ENCODE data around the gene CENPM. TPM values are rescaled to one million over a fixed set of nuclear protein-coding genes. Genes with fewer than 3 reads are reported as not detected.

Gene CENPM, protein sequence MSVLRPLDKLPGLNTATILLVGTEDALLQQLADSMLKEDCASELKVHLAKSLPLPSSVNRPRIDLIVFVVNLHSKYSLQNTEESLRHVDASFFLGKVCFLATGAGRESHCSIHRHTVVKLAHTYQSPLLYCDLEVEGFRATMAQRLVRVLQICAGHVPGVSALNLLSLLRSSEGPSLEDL
- polyA plus RNA-seq, result 11.6 TPM
- long read RNA-seq, donor 1, partial matches to known transcripts, result 0 of 5 reads
- long read RNA-seq, donor 1, other reads (novel, unspliced or antisense), result 0 of 5 reads
- long read RNA-seq, donor 2, transcript CENPM-201 (6 exons, 966 nt), result major isoform, 12 of 13 reads
- long read RNA-seq, donor 2, partial matches to known transcripts, result 0 of 13 reads
- long read RNA-seq, donor 2, other reads (novel, unspliced or antisense), result 0 of 13 reads
- long read RNA-seq, donor 3, transcript CENPM-201 (6 exons, 966 nt), result major isoform, 14 of 16 reads
- long read RNA-seq, donor 3, partial matches to known transcripts, result 0 of 16 reads
- long read RNA-seq, donor 3, other reads (novel, unspliced or antisense), result 0 of 16 reads
- long read RNA-seq, donor 4, partial matches to known transcripts, result 0 of 1 reads
- long read RNA-seq, donor 4, other reads (novel, unspliced or antisense), result 0 of 1 reads
- long read RNA-seq, donor 5, partial matches to known transcripts, result 0 of 5 reads
- long read RNA-seq, donor 5, other reads (novel, unspliced or antisense), result 0 of 5 reads
- long read RNA-seq, donor 6, transcript CENPM-201 (6 exons, 966 nt), result major isoform, 7 of 9 reads
- long read RNA-seq, donor 6, partial matches to known transcripts, result 0 of 9 reads
- long read RNA-seq, donor 6, other reads (novel, unspliced or antisense), result 0 of 9 reads
- long read RNA-seq, donor 7, transcript CENPM-201 (6 exons, 966 nt), result major isoform, 5 of 5 reads
- long read RNA-seq, donor 7, partial matches to known transcripts, result 0 of 5 reads
- long read RNA-seq, donor 7, other reads (novel, unspliced or antisense), result 0 of 5 reads
- long read RNA-seq, donor 8, transcript CENPM-201 (6 exons, 966 nt), result major isoform, 10 of 14 reads
- long read RNA-seq, donor 8, partial matches to known transcripts, result 0 of 14 reads
- long read RNA-seq, donor 8, other reads (novel, unspliced or antisense), result 0 of 14 reads
- long read RNA-seq, donor 9, transcript CENPM-201 (6 exons, 966 nt), result major isoform, 8 of 9 reads
- long read RNA-seq, donor 9, partial matches to known transcripts, result 0 of 9 reads
- long read RNA-seq, donor 9, other reads (novel, unspliced or antisense), result 0 of 9 reads
- long read RNA-seq, donor 10, transcript CENPM-201 (6 exons, 966 nt), result major isoform, 6 of 8 reads
- long read RNA-seq, donor 10, partial matches to known transcripts, result 0 of 8 reads
- long read RNA-seq, donor 10, other reads (novel, unspliced or antisense), result 0 of 8 reads
- long read RNA-seq, donor 11, partial matches to known transcripts, result 0 of 3 reads
- long read RNA-seq, donor 11, other reads (novel, unspliced or antisense), result 0 of 3 reads

DNA sequence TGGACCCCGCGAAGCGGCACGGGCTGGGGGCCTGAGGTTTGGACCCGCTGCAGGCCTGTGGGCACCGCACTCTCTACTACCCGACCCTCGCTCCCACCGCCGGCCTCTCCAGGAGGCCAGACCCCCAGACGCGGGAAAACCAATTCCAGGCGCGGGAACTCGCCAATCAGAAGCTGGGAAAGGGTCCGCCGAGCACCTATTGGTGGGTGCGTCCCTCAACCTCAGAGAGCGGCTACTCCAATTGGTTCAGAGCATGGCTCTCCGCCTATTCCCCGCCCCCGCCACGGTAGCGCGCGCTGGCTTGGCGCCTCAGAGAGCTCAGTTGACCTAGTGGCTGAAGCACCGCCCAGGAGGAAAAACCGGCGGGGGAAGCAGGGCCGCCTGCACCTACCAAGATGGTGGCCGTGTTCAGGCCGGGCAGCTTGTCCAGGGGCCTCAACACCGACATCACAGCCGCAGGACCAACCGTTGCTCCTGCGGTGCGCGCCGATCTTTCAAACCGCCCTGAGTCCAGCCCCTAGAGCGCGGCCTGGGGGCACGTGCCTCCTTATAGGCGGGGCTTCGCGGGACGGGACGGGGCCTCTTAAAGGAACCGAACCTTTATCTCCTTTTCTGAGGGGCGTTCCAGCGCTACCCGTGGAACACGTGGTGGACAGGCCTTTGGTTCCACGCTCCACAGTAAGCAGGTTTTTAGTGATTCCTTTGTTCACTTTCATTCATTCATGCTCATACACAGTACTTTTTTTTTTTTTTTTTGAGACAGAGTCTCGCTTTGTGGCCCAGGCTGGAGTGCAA, at the start of gene CENPM:
Gene CENPM (minus strand): TSS at position 524 of the 795 bp plus-strand sequence. CDS start 76 bp downstream, at position 448.
- Histone ChIP-seq H3K4me3 (ENCODE audit: low read length) (peak within 1 kb of the TSS; percentile 79), H3K9me3 (ENCODE audit: control insufficient read depth, low read depth, low read length) (no peaks in the 10 kb centered on the region), H3K36me3 (ENCODE audit: control insufficient read depth, insufficient read depth, low read length) (peaks cover 2% of the 10 kb centered on the region), H3K27me3 (ENCODE audit: control insufficient read depth, insufficient read depth, low read length) (no peaks in the 10 kb centered on the region), H3K27ac (ENCODE audit: low read length) (peak within 1 kb of the TSS; percentile 35), H3K4me1 (ENCODE audit: control insufficient read depth, insufficient read depth, low read length) (peaks cover 14% of the 10 kb centered on the region)
- no CpG with 5 or more reads among the region's 56 CpGs for WGBS (ENCODE audit: insufficient coverage, low lambda C conversion rate)
- DNase-seq, result peak; percentile 87 to 96

DNA sequence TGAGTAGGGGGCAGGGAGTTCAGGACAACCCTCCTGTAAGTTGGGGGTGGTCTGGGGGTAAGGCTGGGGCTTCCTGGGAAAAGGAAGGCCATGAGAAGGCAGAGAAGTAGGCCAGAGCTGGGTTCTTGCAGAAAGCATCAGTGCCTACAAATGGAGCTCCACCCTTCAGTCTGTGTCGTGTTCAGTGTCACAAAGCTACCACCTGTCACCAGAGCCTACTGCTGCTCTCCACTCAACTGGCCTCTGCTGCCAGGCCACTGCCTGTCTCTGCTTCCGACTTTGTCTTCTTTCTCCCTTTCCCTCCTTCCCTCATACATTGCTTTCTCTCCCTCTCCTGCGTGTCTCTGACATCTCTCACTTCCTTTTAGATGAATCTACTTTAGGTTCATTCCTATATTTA, 48.3 kb upstream of the CENPM start:
- Histone ChIP-seq H3K9me3 (ENCODE audit: control insufficient read depth, low read depth, low read length) (peaks cover 6% of the 10 kb centered on the region), H3K4me3 (ENCODE audit: low read length) (no peak overlapping the region), H3K27ac (ENCODE audit: low read length) (no peak overlapping the region), H3K4me1 (ENCODE audit: control insufficient read depth, insufficient read depth, low read length) (peaks cover 4% of the 10 kb centered on the region), H3K36me3 (ENCODE audit: control insufficient read depth, insufficient read depth, low read length) (no peaks in the 10 kb centered on the region), H3K27me3 (ENCODE audit: control insufficient read depth, insufficient read depth, low read length) (peaks cover 4% of the 10 kb centered on the region)
- 83% methylated on average over 2 of the region's 3 CpGs for WGBS (ENCODE audit: insufficient coverage, low lambda C conversion rate)
- no peak for DNase-seq

DNA sequence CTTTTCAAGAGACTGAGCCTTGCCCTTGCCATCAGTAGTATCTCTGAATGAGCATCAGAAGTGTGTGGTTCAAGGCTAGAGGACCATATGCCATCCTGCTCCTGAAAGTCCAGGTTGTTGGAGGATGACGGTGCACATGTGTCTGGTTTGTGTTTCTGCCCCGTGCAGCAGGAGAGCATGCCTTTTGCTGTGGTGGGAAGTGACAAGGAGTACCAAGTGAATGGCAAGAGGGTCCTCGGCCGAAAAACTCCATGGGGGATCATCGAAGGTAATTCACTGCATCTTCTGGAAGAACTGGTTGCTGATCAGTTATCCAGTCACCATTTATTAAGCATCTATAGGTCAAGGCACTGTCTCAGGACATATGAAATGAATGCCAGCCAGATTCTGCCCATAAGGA, 45.5 kb upstream of the CENPM start:
- no CpG with 5 or more reads among the region's 5 CpGs for whole genome bisulfite sequencing (ENCODE audit: insufficient coverage, low lambda C conversion rate)
- DNase-seq, result no peak
- Histone ChIP-seq H3K4me1 (ENCODE audit: control insufficient read depth, insufficient read depth, low read length) (no peaks in the 10 kb centered on the region), H3K27me3 (ENCODE audit: control insufficient read depth, insufficient read depth, low read length) (peaks cover 4% of the 10 kb centered on the region), H3K9me3 (ENCODE audit: control insufficient read depth, low read depth, low read length) (no peaks in the 10 kb centered on the region), H3K4me3 (ENCODE audit: low read length) (no peak overlapping the region), H3K27ac (ENCODE audit: low read length) (no peak overlapping the region), H3K36me3 (ENCODE audit: control insufficient read depth, insufficient read depth, low read length) (no peaks in the 10 kb centered on the region)

DNA sequence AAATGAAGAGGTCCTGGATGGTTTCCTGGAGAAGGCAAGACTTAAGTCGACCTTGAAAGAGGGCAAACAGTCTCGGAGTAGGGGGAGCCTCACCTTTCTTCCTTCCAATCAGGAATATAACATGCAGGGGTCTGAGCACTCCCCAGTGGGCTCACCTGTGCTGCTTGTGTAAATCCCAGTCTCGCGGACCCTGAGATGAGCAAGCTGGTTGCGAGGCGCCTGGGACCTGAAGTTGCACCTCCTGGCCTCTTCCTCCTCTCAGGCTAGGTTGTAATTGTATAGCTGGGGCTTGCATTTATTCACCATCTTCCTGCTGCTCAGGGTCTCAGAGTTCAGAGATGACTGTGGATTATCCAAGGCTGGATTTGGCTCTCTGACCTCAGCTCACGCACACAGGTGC, 44.2 kb upstream of the CENPM start:
- no CpG with 5 or more reads among the region's 7 CpGs for WGBS (ENCODE audit: insufficient coverage, low lambda C conversion rate)
- H3K36me3 ChIP-seq (ENCODE audit: control insufficient read depth, insufficient read depth, low read length), result no peaks in the 10 kb centered on the region

DNA sequence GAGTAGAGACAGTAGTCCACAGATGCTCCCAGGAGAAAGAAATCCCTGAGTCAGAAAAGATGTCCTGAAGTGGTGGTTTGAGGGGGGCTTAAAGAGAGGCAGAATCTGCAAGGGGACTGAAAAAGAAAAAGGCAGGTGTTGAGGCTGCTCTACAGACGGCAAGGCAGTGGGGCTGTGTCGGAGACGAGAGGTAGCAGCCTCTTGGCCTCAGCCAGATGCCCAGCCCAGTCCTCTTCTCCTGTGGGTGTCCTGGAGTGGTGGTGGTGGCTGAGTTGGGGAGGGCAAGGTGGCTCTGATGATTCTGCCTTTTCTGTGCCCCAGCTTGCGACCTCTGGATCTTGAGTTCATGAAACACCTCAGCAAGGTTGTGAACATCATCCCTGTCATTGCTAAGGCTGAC, 42.3 kb upstream of the CENPM start:
- DNase-seq, result no peak
- no CpG with 5 or more reads among the region's 4 CpGs for WGBS (ENCODE audit: insufficient coverage, low lambda C conversion rate)
- no peaks in the 10 kb centered on the region for H3K27me3 ChIP-seq (ENCODE audit: control insufficient read depth, insufficient read depth, low read length)

More for the DNA sequence above, 44.2 kb upstream of the CENPM start:
- no peaks in the 10 kb centered on the region for H3K9me3 ChIP-seq (ENCODE audit: control insufficient read depth, low read depth, low read length)
- no peaks in the 10 kb centered on the region for H3K4me1 ChIP-seq (ENCODE audit: control insufficient read depth, insufficient read depth, low read length)
- no peak overlapping the region for H3K27ac ChIP-seq (ENCODE audit: low read length)
- DNase-seq, result no peak
- H3K4me3 ChIP-seq (ENCODE audit: low read length), result no peak overlapping the region
- no peaks in the 10 kb centered on the region for H3K27me3 ChIP-seq (ENCODE audit: control insufficient read depth, insufficient read depth, low read length)

DNA sequence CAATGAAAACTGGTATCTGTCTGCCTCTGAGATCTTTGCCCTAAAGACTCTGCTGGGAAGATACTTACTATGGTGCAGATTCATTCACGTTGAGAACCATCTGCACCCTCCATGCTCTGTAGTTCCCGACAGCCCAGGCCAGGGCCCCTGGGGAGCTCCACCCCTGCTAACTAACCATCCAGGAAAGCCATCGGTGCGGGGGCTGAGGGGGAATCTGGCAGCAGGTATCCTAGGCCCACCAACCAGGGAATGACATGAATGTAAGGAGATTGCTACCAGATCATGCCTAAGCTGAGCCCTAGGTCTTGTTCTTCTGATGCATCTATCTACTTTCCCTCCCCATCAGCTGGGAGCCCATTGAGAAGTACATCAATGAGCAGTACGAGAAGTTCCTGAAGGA, 40.3 kb upstream of the CENPM start:
- Histone ChIP-seq H3K9me3 (ENCODE audit: control insufficient read depth, low read depth, low read length) (no peaks in the 10 kb centered on the region), H3K27me3 (ENCODE audit: control insufficient read depth, insufficient read depth, low read length) (no peaks in the 10 kb centered on the region), H3K27ac (ENCODE audit: low read length) (no peak overlapping the region), H3K4me3 (ENCODE audit: low read length) (no peak overlapping the region), H3K36me3 (ENCODE audit: control insufficient read depth, insufficient read depth, low read length) (no peaks in the 10 kb centered on the region), H3K4me1 (ENCODE audit: control insufficient read depth, insufficient read depth, low read length) (peaks cover 3% of the 10 kb centered on the region)
- no CpG with 5 or more reads among the region's 5 CpGs for WGBS (ENCODE audit: insufficient coverage, low lambda C conversion rate)
- no peak for DNase-seq

More for the DNA sequence above, 42.3 kb upstream of the CENPM start:
- no peaks in the 10 kb centered on the region for H3K36me3 ChIP-seq (ENCODE audit: control insufficient read depth, insufficient read depth, low read length)
- no peak overlapping the region for H3K4me3 ChIP-seq (ENCODE audit: low read length)
- no peaks in the 10 kb centered on the region for H3K4me1 ChIP-seq (ENCODE audit: control insufficient read depth, insufficient read depth, low read length)
- no peaks in the 10 kb centered on the region for H3K9me3 ChIP-seq (ENCODE audit: control insufficient read depth, low read depth, low read length)
- H3K27ac ChIP-seq (ENCODE audit: low read length), result no peak overlapping the region

DNA sequence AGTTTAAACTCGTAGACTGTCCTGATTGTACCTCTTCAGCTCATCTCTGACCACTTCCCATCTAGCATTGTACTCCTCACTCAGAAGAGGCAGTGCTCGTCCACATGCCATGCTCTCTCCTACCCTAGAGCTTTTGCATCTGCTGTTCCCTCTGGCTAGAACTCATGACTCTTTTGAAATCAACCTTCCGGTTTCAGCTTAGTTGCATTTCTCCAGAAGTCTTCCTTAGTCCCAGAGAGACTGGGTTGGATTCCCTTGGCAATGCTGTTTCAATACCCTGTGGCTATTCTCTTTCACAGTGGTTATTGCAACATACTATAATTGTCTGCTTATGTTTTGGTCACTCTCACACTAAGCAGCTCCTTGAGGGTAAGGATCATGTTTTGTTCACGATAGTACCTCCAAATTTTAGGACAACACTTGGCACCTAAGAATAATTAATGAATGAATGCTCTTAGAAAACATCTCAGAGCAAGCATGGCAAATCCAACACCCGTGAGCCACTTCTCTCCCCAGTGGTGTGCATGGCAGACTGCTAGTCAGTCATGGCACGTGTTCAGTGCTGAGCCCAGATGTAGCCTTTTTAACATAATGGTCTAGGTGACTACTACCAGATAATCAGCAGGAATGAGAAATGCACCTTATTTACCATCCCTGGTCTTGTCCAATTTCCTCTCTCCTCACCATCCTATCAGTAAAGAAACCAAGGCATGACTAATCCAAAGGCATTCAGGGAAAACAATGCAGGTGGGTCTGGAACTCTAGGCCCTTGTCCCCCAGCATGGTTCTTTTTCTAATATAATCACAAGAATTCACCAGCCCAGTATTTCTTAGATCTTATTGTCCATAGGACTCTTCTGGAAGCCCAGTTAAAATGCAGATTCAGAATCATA, 36.8 kb upstream of the CENPM start:
- WGBS (ENCODE audit: insufficient coverage, low lambda C conversion rate), result 100% methylated on average over 1 of the region's 6 CpGs
- Histone ChIP-seq H3K4me3 (ENCODE audit: low read length) (no peak overlapping the region), H3K4me1 (ENCODE audit: control insufficient read depth, insufficient read depth, low read length) (peaks cover 3% of the 10 kb centered on the region), H3K27me3 (ENCODE audit: control insufficient read depth, insufficient read depth, low read length) (peaks cover 5% of the 10 kb centered on the region), H3K27ac (ENCODE audit: low read length) (peak overlapping the region; percentile 47), H3K9me3 (ENCODE audit: control insufficient read depth, low read depth, low read length) (no peaks in the 10 kb centered on the region), H3K36me3 (ENCODE audit: control insufficient read depth, insufficient read depth, low read length) (no peaks in the 10 kb centered on the region)
- no peak for DNase-seq

DNA sequence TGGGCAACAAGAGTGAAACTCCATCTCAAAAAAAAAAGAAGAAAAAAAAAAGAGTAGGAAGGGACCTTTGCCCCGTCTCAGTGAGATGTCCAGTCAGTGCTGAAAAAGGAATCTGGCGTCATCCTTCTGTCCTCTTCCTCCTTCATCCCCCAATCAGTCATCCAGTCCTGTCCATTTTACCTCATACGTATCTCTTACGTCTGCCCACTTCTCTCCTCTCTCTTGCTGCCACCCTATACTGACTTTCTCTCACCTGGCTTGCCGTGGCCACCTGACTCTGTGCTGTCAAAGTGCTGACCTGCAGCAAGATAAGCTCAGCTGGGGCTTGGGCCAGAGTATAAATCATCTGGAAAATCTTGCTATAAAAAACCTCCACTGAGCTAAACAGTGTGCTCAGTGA, 35.9 kb upstream of the CENPM start:
- WGBS (ENCODE audit: insufficient coverage, low lambda C conversion rate), result 80% methylated on average over 1 of the region's 5 CpGs
- H3K4me3 ChIP-seq (ENCODE audit: low read length), result no peak overlapping the region
- DNase-seq, result peak; percentile 49 to 59
- peaks cover 3% of the 10 kb centered on the region for H3K4me1 ChIP-seq (ENCODE audit: control insufficient read depth, insufficient read depth, low read length)
- no peaks in the 10 kb centered on the region for H3K36me3 ChIP-seq (ENCODE audit: control insufficient read depth, insufficient read depth, low read length)
- H3K27ac ChIP-seq (ENCODE audit: low read length), result peak overlapping the region; percentile 47
- no peaks in the 10 kb centered on the region for H3K9me3 ChIP-seq (ENCODE audit: control insufficient read depth, low read depth, low read length)
- H3K27me3 ChIP-seq (ENCODE audit: control insufficient read depth, insufficient read depth, low read length), result peaks cover 12% of the 10 kb centered on the region
